Stimulated activated CD4-positive, alpha-beta T cell treated with anti-CD3 and anti-CD28 coated beads, TNF-alpha, amount 100 ng/mL, for 4 hours (primary cell): ENCODE results near the gene SLC4A2.

Experiments used
- DNase-seq, 3 experiments: peaks; one replicate each; pipeline ENCODE4 v3.0.0-alpha.2; 2020; ENCODE audit warnings: low read depth in 3 of 3

SLC4A2 gene

DNA sequence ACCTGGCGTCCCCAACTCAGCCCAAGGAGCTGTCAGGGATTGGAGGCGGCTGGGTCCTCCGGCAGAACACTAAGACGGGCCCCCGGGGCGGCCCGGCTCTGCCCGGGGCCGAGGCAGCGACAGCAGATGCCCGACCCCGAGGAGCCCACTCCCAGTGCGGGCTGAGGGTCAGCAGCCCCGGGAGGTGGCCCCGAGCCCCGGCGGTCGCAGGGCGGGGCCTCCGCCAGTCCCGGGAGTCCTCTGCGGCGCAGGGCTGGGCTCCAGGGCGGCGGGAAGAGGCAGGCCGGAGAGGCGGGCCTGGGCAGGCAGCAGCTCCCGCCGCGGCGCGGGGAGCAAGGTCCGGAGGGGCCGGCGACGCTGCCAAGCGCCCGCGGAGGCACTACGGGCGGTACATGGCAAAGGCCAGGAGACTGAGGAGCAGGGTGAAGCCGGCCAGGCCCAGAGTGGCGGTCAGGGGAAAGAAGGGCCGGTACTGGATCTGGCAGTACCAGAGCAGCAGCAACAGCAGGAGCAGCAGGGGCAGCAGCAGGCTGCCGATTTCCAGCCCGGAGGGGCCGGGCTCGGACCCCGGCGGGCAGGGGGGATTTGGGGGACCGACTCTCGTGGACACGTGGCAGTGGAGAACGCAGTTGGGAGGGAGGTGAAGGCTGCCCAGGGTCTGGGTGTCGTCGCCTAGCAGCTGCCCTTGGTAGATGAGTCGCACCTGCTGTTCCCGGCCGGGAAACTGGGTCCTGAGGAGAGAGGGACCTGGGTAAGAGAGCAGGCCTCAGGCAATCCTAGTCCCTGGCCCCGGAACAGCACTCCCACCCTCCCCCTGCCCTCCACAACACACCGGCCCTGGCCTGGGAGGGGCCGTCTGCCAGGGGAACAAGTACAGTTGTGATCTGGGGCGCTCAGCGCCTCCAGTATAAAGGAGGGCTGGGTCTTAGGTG, 22.0 kb downstream of the SLC4A2 start:
- no peak for DNase-seq

DNA sequence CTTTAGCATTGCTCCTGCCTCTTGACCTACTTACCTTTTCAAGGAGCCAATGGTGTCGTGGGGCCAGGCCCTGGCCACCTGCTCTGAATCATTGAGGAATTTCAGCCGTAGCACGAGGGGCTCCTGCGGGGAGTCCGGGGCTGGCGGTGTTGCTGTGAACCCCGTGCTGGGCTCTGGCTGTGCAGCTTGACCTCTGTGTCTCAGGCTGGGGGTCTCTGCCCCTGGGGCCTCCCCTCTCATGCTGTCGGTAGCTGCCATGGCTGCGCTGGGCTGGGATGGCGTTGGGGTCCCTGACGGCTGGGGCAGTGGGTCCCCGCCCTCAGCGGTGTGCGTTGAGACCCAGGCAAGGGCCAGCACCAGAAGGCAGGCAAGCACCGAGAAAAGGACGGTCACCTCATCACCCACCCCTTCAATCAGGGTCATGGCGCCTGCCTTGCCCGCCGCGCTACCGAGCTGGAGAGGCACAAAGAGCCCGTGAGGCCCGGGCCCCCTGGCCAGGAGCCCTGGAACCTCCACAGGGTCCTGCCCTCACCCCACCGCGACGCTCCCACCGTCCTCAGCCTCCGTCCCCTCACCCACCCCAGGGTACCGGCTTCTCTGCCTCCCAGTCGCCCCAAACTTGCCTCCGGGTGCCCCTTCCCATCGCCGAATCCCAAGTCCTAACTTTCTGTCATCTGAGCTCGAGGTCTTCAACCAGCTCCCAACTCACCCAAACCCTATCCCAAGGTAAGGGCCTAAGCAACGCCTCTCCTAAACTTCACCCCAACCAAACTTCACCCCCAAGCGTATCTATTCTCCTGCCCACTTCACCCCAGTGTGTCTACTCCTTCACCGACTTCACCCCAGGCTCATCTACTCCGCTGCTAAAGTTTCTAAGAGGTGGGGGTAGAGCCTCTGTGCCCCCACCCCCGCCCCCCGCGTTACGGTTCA, 23.0 kb downstream of the SLC4A2 start:
- DNase-seq, result no peak

DNA sequence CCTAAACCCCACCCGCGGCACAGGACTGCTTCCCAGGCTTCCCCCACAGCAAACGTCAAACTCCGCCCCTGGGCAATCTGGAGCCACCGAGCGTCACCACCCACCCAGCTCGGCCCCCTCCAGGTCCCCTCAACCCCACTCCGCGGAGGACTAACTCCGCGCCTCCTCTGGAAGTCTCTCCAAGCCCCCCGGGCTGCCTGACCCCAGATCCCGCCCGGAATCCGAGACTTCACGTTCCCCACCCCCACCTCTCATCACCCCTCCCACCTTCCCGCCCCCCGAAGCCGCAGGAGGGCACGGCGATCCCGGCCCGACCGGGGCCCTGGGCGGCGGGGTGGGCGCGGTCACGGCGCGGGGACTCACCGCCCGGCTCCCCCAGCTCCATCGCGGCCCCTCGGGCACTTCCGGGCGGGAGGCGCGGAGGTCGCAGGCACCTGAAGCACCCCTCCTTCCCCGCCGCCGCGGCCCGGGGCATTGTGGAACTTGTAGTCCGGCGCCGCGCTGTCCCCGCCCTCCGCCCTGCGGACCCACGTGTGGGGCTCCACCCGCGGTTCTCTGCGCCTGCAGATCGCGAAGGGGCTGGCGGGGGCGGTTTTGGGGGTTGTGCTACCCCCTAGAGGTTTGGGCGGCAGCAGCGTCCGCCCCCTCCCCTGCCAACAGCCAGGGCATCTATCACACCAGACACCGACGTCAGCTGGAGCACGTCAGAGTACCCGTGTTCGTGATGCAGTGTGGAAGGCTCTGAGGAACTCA, 23.9 kb downstream of the SLC4A2 start, which contains the start of gene TMUB1:
Gene TMUB1 (minus strand): TSS at position 423 of the 753 bp plus-strand sequence. CDS start 930 bp downstream, outside the sequence.
- peak; percentile 76 to 82 (median 78) for DNase-seq

DNA sequence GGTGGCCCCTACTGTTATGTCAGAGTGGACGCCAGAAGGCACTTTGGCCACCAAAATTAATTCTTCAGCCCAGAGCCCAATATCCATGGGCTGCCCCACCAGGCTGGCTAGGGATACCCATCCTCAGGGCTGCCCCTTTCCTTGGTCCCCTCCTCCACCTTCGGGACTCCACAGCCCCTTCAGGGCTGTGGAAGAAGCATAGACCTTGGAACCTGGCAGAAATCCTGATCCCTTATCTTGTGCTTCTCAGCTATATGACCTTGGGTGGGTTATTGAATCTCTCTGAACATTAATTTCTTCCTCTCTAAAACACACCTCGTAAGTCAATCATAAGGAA, 24.4 kb downstream of the SLC4A2 start:
- no peak for DNase-seq

DNA sequence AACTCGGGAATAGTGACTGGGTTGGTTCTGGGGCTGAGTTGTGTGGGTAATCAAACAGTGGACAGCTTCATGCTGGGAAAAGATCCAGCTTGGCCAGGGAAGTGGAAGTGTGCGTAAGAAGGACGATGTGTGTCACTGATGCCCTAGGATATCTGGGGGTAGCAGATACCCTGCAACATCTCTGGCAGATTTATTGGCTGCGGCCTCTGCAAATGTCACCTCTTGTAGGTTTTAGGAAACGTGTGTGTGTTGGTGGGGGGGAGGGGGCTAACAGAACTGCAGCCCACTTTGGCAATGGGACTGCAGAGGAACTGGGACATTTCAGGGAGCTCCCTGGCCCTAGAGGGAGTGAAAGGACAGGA, 25.9 kb downstream of the SLC4A2 start:
- no peak for DNase-seq

DNA sequence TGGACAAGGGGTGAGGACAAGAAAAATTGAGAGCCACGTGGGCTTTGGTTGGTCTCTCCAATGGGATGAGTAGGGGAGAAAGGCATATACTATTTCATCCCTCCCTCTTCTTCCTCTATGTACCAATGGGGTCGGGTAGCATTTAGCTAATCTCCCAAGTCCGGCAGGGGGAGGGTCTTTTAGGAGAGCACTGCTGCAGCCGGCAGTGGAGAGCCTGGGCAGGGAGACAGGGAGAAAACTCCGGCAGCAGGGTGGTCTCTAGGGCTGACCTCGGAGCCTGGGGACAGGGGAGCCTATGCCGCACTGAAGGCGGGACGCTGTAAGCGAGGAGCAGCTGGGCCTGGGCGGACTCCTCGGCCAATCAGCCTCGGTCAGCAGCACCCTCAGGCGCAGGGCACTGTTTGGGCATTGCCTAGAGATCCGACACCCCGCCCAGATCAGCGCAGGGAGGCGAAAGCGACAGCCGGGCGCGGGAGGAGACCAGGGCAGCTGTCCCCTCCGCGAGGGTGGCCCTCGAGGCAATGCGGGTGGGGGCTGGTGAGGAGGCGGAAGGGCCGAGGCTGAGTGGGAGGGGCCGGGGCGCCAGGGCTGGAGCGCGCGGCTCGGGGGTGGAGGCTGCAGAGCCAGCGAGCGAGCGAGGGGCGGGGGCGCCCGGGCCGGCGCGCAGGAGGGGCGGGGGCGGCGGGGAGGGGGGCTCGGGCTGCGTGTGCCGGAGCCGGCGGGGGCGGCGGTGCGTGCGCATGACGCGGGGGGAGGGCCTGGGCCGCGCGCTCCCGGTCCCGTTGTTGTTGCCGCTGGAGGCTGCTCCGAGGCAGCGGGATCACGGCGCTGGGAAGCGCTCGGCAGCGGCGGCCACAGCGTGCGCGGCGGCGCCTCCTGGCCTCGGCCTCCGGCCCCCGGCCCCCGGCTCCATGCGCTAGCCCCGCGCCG, 26.6 kb downstream of the SLC4A2 start, which contains the start of gene AGAP3:
Gene AGAP3 (plus strand): TSS at position 785 of the 930 bp plus-strand sequence. CDS start 267 bp downstream, outside the sequence.
- DNase-seq, result peak; percentile 32 to 50 (median 49)

DNA sequence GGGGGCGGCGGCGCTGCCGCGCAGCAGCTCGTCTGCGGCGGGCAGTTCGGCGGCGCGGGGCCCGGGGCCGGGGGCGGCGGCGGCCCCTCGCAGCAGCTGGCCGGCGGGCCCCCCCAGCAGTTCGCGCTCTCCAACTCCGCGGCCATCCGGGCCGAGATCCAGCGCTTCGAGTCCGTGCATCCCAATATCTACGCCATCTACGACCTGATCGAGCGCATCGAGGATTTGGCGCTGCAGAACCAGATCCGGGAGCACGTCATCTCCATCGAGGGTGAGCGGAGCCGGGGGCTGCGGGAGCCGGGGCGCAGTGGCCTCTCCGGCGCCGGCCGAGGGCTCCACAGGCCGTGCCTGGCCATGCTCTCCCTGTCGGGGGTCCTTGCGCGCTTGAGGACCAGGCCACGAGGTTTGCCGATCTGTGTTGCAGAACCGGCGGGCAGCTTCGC, 27.4 kb downstream of the SLC4A2 start:
- no peak for DNase-seq

DNA sequence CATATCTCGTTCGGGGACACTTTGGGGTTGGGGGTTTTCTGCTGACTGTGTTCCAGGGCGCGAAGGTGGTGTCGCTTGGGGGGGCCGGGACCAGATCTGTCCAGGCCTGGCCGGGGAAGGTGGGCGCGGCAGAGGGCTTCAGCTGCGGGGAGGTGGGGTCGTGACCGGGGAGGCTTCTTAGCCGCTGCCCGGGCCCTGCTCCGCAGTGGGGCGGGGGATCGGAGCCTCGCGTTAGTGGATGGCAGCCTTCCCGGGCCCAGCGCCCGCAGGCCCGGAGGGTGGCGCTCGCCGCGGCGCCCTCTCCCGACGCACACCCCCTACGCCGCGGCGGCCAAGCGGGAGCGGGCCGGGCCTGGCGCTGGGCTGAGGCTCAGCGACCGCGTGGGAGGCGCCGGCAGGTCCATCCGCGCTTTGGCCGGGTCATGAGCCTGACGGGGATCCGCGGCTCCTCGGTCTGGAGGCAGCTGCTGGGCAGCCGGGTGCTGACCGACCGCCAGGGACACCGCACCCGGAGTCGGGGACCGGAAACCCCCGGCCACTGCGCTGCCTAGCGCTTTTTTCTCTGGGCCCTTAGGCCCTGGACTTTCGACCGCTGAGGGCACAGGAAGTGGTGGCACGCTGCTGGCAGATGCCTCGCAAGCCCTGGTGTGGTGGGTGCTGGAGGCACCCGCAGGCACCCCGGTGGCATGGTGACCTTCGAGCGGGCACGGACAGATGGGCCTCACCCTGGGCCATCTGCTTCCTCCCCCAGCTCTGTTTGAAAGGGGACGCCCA, 28.0 kb downstream of the SLC4A2 start:
- no peak for DNase-seq

DNA sequence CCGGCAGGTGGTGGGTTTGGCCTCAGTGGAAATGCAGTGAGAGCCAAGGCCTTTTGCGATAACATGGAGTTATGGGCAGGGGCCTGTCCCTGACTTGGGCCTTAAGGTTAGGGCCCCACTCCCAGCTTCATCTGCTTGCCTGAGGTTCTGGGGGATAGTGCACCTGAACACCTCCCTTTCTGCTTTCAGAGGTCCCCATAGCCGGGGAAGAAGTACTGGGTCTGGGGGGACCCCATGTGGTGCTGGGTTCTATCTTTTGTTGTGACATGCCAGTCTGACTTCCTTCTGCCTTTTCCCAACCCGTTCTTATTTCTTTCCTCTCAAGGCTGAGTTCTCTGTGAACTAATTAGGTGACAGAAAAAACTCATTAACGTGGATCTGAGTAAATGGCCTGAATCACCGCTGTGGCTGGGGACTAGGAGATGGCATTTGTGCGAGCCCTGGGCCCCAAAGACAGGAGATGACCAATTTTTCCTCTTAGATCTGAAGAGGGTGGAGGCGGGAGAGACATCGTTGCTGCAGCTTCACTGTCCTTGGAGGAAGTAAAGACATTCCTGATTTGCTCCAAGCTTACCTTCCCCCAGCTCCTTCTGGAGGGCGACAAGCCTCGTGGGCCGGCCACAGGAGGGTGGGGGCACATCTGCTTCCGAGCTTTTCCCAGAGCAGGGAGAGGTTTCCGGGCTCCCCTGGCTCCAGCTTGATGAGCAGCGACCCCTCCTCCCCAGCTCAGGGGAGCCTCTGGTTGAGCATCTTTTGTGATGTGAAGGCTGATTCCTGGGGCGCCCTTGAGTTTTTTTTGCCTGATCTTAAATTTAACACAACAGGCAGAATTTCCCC, 28.8 kb downstream of the SLC4A2 start:
- no peak for DNase-seq

DNA sequence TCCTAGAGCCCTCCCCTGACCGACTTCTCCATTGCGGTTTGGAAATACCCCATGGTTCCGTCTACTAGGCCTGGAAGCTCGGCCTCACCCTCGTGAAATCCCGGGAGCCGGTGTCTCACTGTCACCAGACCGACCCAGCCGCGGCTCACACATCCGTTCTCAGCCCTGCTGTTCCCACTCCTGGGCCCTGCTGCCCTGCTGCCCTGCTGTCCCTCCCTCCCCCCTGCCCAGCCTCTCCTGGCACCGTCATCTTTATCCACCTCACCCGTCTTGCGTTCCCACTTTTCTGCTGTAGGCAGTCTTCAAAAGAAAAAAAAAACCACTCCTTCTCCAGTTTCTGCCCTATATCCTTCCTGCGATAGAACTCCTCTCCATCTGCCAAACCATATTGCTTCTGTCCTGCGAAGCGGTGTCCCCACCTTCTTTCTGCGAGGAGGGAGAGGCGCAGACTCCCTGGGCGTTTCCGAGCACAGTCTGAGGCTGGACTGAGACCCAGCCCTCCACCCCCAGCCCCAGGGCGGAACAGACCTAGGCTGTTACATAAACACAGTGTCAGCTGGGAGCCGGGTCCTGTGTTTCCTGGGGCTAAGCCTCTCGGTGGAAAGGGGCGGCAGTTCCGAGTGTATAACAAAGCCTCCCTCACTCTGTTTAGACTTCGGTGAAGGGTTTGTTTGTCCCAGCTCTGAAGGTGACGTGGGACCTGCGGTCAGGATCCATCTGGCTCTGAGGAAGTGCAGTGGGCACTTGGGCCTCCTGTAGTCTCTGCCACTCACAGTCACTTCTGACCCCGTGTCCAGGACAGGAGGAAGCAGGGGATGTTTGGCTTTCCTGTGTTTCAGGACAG, 29.7 kb downstream of the SLC4A2 start:
- DNase-seq, result no peak

DNA sequence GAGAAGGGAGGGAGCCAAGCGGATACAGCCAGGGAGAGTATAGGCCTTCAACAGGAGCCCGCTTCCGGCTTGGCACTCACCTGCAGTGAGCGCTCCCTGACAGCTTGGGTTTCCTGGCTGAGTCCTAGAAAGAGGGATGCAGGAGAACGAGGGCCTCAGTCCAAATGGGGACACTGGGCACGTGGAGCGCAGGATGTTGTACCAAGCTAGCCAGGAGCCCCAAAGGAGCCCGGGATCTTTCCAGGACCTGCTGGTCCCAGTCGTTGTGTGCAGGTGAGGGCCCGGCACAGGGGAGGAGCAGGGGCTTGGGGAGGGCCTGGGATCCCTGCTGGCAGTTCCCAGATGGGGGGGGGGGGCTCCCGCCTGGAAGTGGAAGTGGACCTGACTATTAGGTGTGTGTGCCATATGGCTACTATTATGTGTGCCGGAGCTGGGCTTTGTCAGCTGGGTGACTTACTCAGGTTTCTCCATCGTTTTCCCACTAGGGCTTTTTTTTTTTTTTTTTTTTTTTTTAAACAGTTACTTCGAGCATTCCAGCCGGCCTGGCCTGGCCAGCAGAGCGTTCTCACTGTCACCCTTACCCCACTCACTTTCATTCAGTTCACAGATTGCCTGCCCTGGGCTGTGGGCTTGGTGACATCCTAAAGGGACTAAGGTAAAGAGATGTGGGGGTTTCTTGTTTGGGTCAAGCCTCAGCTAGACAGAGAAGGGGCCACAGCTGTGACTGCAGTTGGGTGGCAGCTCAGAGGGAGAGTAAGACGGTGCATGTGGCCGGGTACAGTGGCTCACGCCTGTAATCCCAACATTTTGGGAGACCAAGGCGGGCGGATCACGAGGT, 30.7 kb downstream of the SLC4A2 start:
- DNase-seq, result no peak

DNA sequence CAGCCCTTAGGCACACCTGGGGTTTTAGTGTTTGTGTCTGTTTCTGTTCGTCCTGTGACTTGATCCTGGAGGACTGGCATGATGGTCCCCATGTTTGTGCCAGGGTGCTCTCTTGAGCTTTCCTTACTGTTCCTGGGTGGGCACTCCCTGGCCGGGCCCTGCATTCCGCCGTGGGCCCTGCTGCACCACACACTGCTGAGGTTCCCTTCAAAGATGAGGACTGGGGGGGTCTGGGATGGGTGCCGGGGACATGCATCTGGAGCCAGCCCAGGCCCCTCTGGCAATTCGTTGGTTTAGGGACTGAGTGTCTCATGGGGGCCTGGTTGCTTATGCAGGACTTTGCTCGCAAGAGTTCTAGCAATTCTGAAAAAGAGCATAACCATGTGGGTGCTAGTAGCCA, 31.6 kb downstream of the SLC4A2 start:
- DNase-seq, result no peak

DNA sequence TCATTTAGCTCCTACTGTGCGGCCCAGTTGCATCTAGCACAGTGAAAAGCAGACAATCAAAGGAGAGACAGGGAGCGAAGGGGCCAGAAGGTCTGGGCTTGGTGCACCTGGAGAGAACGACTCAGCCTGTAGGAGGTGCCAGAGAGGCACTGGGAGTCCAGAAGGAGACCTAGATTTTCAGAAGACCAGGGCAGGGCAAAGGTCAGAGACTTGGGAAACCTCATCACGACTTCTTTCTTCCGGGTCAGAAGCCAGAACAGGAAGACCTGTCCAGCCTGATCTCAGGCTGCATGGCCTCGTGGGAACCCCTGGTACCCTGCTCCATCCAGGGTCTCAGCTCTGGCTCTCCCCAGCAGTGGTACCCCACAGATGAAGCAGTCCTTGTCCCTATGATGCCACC, 32.0 kb downstream of the SLC4A2 start:
- DNase-seq, result no peak

DNA sequence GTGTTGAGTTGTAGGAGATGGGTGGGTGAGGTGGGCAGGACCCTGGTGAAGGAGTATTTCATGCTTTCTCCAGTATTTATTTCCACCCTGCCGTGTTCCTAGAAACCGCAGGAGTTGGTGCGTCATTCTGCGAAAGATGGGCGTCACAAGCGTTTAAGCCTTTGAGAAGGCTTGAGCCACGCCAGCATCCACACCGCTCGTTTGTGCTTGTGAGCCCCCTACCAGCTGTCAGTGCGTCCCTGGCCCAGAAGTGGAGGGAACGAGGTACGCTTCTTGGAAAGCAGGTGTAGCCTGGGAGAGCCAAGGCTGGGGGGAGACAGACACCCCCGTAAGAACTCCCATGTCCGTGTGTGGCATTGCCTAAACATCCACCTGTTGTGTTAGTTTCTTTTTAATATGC, 32.6 kb downstream of the SLC4A2 start:
- no peak for DNase-seq

DNA sequence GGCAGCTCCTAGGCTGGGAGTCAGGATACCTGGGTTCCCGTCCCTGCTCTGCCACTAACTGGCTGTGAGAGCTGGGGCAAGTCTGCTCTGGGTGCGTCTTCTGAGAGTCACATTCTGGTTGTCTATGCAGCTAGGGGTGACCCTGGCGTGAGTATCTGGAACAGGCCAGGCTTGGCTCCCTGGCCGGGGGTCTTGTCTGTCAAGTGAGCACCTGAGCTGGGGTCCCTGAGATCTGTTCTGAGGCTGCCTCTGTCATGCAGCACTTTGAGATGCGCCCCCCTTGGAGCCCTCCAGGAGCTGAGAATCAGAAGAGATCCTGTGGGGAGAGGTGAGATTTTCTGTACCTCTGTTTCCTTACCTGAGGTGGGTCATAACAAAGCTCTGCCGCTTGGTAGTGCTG, 34.4 kb downstream of the SLC4A2 start:
- DNase-seq, result no peak

DNA sequence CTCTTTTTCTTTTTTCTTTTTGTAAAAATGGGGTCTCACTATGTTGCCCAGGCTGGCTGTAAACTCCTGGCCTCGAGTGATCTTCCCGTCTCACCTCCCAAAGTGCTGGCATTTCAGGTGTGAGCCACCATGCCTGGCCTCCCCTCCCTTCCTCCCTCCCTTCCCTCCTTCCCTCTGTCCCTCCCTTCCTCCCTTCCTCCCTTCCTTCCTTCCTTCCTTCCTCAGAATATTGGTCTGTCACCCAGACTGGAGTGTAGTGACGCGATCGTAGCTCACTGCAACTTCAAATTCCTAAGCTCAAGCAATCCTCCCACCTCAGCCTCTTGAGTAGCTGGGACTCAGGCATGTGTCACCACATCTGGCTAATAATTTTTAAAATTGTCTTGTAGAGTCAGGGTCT, 35.3 kb downstream of the SLC4A2 start:
- no peak for DNase-seq
